Uterus (tissue), 4 donors: ENCODE measurements around the gene CATSPER3. TPM values are rescaled to one million over a fixed set of nuclear protein-coding genes. Genes with fewer than 3 reads are reported as not detected.

Experiments
- DNase-seq, 2 donors: peaks; one replicate each; pipeline ENCODE4 v3.0.0-alpha.2; 2019 to 2020
- H3K27ac ChIP-seq, 2 donors: fragments of 200-600 bp; sonication (generic); 1 replicate in 1 of 2; 2 replicates in 1 of 2; pipeline ENCODE4 v1.5.1; 2016 to 2018
- H3K27me3 ChIP-seq, 2 donors: fragments of 200-600 bp; sonication (generic); one replicate each; pipeline ENCODE4 v1.5.1; 2018 to 2019; ENCODE audit warnings: control low read depth in 1 of 2
- H3K36me3 ChIP-seq, 2 donors: fragments of 200-600 bp; sonication (generic); one replicate each; pipeline ENCODE4 v1.5.1; 2019; ENCODE audit warnings: control low read depth in 1 of 2
- H3K4me1 ChIP-seq, 2 donors: fragments of 200-600 bp; sonication (generic); one replicate each; pipeline ENCODE4 v1.5.1; 2018 to 2019; ENCODE audit warnings: control low read depth in 1 of 2
- H3K4me3 ChIP-seq, 2 donors: fragments of 200-600 bp; sonication (generic); 1 replicate in 1 of 2; 2 replicates in 1 of 2; pipeline ENCODE4 v1.5.1; 2018 to 2019; ENCODE audit warnings: mild to moderate bottlenecking in 1 of 2
- H3K9me3 ChIP-seq, 2 donors: fragments of 200-600 bp; sonication (generic); one replicate each; pipeline ENCODE4 v1.5.1; 2019; ENCODE audit warnings: control low read depth in 1 of 2
- POLR2A ChIP-seq, 2 donors: fragments of 450-650 bp; IDR thresholded peaks; one replicate each; pipeline ENCODE4 v1.6.1; 2016; ENCODE audit warnings: antibody characterized with exemption in 2 of 2, mild to moderate bottlenecking in 1 of 2, moderate library complexity in 1 of 2
- intact Hi-C: fragments of 100-400 bp; cut with DNase I; formaldehyde crosslinking; loops from one replicate; pipeline ENCODE4 v1.15.1; 2023; ENCODE audit warnings: low total_unique reads
- total RNA-seq, 4 donors: library from RNA; depleted of rRNA in 3 of 4; stranded (reverse); fragments of >200 nt in 3 of 4; gene quantifications; one replicate each; pipeline versions ENCODE4 v1.1.0 to v1.2.4, GENCODE V29; 2014 to 2023
- TF ChIP-seq, protein P1 (sequence below), 4 experiments: fragments of 200-600 bp in 2 of 4; fragments of 450-650 bp in 2 of 4; sonication (generic) in 2 of 4; IDR thresholded peaks; one replicate each; pipeline ENCODE4 v1.5.1; 2016 to 2019; ENCODE audit warnings: antibody characterized with exemption in 4 of 4, mild to moderate bottlenecking in 2 of 4, moderate library complexity in 1 of 4
- donor health status: DM: yes; HTN: yes; CAD: no.

The CATSPER3 gene
- total RNA-seq, 4 donors from 2014 or later: 0.48 to 2.7 TPM; not detected in 2

DNA sequence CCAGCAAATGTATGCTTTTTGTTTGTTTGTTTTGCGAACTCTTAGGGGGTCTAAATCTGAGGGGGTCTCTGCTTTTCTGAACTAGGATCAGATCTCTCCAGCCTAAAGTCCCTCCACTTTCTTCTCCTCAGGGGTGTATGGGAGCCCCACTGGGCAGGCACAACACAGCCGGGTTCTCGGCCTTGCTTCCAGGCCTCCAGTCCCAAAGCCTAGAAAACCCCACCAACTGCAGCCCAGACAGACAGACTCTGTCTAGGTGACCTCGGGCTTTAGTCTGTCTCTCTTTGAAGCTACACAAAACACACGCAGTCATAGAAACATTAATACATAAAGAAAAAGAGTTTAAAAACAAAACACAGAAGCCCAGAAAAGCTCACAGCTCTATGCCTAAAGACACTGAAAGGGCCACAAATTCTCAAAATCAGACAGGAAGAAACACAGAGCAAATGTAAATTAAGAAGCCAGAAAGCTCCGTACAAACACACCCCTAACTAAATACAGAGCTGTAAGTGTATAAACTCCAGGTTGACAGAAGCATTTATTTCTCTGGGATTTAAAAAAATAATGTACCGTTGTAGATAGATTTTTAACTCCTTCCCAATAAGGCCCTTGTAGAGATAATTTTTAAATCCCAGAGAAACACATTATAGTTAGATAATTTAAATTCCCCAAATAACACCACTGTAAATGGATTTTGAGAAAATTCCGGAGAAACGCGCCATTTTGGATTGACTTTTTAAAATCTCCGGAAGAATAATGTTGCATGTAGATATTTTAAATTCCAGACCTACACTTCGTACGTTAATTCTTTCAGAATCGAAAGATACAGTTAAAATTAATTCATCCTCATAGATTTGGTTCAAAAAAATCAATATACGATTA, 64.3 kb downstream of the CATSPER3 start:
- Histone ChIP-seq H3K27ac (no peak overlapping the region), H3K9me3 (no peaks in the 10 kb centered on the region), H3K27me3 (peaks cover 27 to 68% of the 10 kb centered on the region in 2 donors), H3K4me1 (peaks cover 0 to 17% of the 10 kb centered on the region in 2 donors), H3K36me3 (no peaks in the 10 kb centered on the region), H3K4me3 (no peak overlapping the region)
- no peak for DNase-seq
- no peak for TF ChIP-seq POLR2A (IDR thresholded peaks at IDR 0.05)
- TF ChIP-seq, protein P1, sequence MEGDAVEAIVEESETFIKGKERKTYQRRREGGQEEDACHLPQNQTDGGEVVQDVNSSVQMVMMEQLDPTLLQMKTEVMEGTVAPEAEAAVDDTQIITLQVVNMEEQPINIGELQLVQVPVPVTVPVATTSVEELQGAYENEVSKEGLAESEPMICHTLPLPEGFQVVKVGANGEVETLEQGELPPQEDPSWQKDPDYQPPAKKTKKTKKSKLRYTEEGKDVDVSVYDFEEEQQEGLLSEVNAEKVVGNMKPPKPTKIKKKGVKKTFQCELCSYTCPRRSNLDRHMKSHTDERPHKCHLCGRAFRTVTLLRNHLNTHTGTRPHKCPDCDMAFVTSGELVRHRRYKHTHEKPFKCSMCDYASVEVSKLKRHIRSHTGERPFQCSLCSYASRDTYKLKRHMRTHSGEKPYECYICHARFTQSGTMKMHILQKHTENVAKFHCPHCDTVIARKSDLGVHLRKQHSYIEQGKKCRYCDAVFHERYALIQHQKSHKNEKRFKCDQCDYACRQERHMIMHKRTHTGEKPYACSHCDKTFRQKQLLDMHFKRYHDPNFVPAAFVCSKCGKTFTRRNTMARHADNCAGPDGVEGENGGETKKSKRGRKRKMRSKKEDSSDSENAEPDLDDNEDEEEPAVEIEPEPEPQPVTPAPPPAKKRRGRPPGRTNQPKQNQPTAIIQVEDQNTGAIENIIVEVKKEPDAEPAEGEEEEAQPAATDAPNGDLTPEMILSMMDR (IDR thresholded peaks at IDR 0.05): no peak
- intact Hi-C loops: no loop called here

DNA sequence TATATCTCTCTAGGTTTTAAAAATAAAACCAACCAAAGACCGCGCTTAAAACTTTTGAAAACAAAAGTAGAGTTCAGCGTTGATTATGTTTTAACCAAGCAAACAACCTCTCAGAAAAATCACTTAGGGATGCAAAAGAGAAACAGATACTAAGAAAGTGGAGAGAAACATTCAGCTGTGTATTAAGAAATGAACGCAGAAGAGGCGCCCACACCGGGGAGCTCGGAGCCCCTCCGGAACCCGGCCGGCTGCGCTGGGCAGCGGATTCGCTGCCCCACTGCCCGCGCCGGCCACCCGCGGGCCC, 64.9 kb downstream of the CATSPER3 start:
- peaks cover 0 to 17% of the 10 kb centered on the region in 2 donors for H3K4me1 ChIP-seq
- H3K27ac ChIP-seq: no peak overlapping the region
- DNase-seq: no peak
- TF ChIP-seq POLR2A (IDR thresholded peaks at IDR 0.05): no peak
- TF ChIP-seq, protein P1 (IDR thresholded peaks at IDR 0.05): no peak
- intact Hi-C loops: no loop called here
- H3K36me3 ChIP-seq: no peaks in the 10 kb centered on the region
- H3K4me3 ChIP-seq: peak overlapping the region in 1 of 2 donors; percentile 37
- no peaks in the 10 kb centered on the region for H3K9me3 ChIP-seq
- peaks cover 26 to 68% of the 10 kb centered on the region in 2 donors for H3K27me3 ChIP-seq

DNA sequence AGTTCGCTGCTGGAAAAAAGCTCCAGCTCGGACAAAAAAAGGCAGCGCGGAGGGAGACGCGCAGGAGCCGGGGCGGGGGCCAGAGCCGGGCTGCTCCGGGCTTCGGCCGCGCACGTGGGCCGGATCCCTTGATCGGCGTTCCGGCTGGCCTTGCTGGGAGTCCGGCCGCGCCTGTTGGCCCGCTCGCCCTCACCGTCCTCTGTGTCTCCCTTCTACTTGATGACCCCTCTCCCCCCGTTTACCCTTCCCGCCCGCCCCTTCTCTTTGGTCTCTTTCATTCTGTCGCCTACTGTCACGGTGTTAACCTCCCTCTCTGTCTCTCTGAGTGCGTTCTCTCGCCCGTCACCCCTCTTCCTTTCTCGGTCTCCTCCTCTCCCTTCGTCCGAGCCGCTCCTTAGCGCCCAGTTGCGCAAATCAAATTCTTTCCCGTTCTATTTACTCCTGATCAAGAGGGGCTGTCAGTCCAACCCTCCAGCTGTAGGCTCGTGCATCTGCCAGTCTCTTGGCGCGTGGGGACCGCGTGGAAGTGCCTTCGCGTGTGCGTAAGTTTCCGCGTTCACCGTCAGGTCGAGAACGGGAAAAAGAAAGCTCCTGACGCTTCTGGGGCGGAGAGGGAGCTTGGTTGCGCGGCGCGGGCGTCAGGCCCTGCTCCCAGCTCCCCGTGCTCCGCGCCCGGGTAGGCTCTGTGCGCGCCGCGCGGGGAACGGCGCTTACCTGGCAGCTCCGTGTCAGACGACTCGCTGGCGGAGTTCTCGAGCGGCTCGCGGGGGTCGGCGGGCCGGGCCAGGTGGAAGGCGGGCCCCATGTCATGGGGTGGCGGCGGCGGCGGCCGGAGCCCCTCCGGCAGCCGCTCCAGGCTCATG, 65.5 kb downstream of the CATSPER3 start:
- intact Hi-C loops: no loop called here
- Histone ChIP-seq H3K27me3 (peaks cover 26 to 68% of the 10 kb centered on the region in 2 donors), H3K36me3 (no peaks in the 10 kb centered on the region), H3K27ac (no peak overlapping the region), H3K4me3 (peak overlapping the region; percentile 10 to 37), H3K4me1 (peaks cover 0 to 17% of the 10 kb centered on the region in 2 donors), H3K9me3 (no peaks in the 10 kb centered on the region)
- TF ChIP-seq POLR2A (IDR thresholded peaks at IDR 0.05): no peak
- TF ChIP-seq, protein P1 (IDR thresholded peaks at IDR 0.05): no peak
- no peak for DNase-seq

DNA sequence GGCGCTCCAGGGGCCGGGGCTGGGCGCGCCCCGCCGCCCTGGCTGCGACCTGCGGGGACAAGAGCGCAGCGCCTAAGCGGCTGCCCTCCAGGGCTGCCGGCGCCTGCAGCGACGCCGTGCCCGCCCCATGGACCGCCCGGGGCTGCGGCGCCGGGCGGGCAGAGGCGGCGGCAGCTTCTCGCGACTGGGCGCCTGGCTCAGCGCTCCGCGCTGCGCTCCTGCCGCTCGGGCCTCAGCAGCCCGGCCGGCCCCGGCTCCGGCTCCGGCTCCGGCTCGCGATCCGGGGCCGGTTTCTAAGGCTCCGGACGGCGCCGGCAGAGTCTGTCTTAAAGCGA, 66.2 kb downstream of the CATSPER3 start, which contains the start of gene PITX1:
PITX1 (minus strand) TSS at position 328 of the 335 bp plus-strand sequence. CDS start 347 bp downstream, outside the sequence.
- peak within 1 kb of the TSS; percentile 10 to 37 for H3K4me3 ChIP-seq
- H3K36me3 ChIP-seq: no peaks in the 10 kb centered on the region
- no peak within 1 kb of the TSS for H3K27ac ChIP-seq
- no peak for TF ChIP-seq POLR2A (IDR thresholded peaks at IDR 0.05)
- TF ChIP-seq, protein P1 (IDR thresholded peaks at IDR 0.05): no peak
- DNase-seq: no peak
- peaks cover 0 to 17% of the 10 kb centered on the region in 2 donors for H3K4me1 ChIP-seq
- intact Hi-C loops: no loop called here
- no peaks in the 10 kb centered on the region for H3K9me3 ChIP-seq
- H3K27me3 ChIP-seq: peaks cover 30 to 71% of the 10 kb centered on the region in 2 donors
